CD4-positive, alpha-beta T cell (primary cell): ENCODE data around the gene FLNC. TPM values are rescaled to one million over a fixed set of nuclear protein-coding genes. Genes with fewer than 3 reads are reported as not detected.

Experiments used
- ATAC-seq: fragments of 200-7000 bp; cut with Tn5 transposase; one replicate; pipeline ENCODE4 v1.10.0; 2022; ENCODE audit warnings: mild to moderate bottlenecking; ENCODE audit not compliant: poor library complexity
- CTCF ChIA-PET: fragments of 350-600 bp; sonication (Branson Sonifier 250); formaldehyde crosslinking; loops from one replicate; lab custom pipeline; 2021; ENCODE audit warnings: antibody characterized with exemption, inconsistent platforms; lab: Charles Lee
- POLR2A ChIA-PET: fragments of 350-600 bp; sonication (Branson Sonifier 250); formaldehyde crosslinking; loops from one replicate; lab custom pipeline; 2021; ENCODE audit warnings: antibody characterized with exemption, inconsistent platforms; lab: Charles Lee
- DNase-seq, 14 experiments: peaks; one replicate each; pipeline ENCODE4 v3.0.0-alpha.2; 2013 to 2020; ENCODE audit warnings: mixed read lengths in 2 of 14
- H3K27ac ChIP-seq, 2 donors: one replicate each; pipeline versions ENCODE4 v1.5.1 to v1.7.0; 2013; ENCODE audit warnings: low read length in 2 of 2, low read depth in 1 of 2, mild to moderate bottlenecking in 1 of 2
- H3K27me3 ChIP-seq, 2 experiments: 1 replicate in 1 of 2; 2 replicates in 1 of 2; pipeline versions ENCODE4 v1.6.1 to v1.7.0; 2013; ENCODE audit warnings: low read length in 2 of 2, control low read depth in 1 of 2, mild to moderate bottlenecking in 1 of 2, moderate library complexity in 1 of 2; ENCODE audit not compliant: insufficient read depth in 2 of 2, control insufficient read depth in 1 of 2
- H3K36me3 ChIP-seq: one replicate; pipeline ENCODE4 v1.6.1; 2013; ENCODE audit warnings: low read length, control low read depth; ENCODE audit not compliant: insufficient read depth
- H3K4me1 ChIP-seq: one replicate; pipeline ENCODE4 v1.6.1; 2013; ENCODE audit warnings: low read length, control low read depth; ENCODE audit not compliant: insufficient read depth
- H3K4me3 ChIP-seq: one replicate; pipeline ENCODE4 v1.5.1; 2013; ENCODE audit warnings: mild to moderate bottlenecking, low read length, moderate library complexity
- H3K9me3 ChIP-seq, 2 experiments: 1 replicate in 1 of 2; 2 replicates in 1 of 2; pipeline versions ENCODE4 v1.6.1 to v1.7.0; 2013; ENCODE audit warnings: low read length in 2 of 2, mild to moderate bottlenecking in 2 of 2, control low read depth in 1 of 2, moderate library complexity in 1 of 2; ENCODE audit not compliant: control insufficient read depth in 1 of 2, insufficient read depth in 1 of 2
- H3K27ac Mint-ChIP-seq: one replicate; pipeline ENCODE4 v1.8.0; 2020; ENCODE audit warnings: mixed read lengths
- H3K27me3 Mint-ChIP-seq: one replicate; pipeline ENCODE4 v1.8.0; 2021; ENCODE audit warnings: mixed read lengths
- H3K36me3 Mint-ChIP-seq: one replicate; pipeline ENCODE4 v1.8.0; 2021; ENCODE audit warnings: low read depth, mixed read lengths
- H3K4me1 Mint-ChIP-seq: one replicate; pipeline ENCODE4 v1.8.0; 2021; ENCODE audit warnings: low read depth, mixed read lengths
- H3K4me3 Mint-ChIP-seq: one replicate; pipeline ENCODE4 v1.8.0; 2020; ENCODE audit warnings: mild to moderate bottlenecking, mixed read lengths
- H3K9me3 Mint-ChIP-seq: one replicate; pipeline ENCODE4 v1.8.0; 2020; ENCODE audit warnings: mixed read lengths
- CTCF ChIP-seq: fragments of 200-600 bp; IDR thresholded peaks from one replicate; pipeline ENCODE4 v1.8.0; 2022; ENCODE audit warnings: antibody characterized with exemption, mild to moderate bottlenecking
- intact Hi-C, 2 experiments: fragments of 100-400 bp; cut with DNase I in 1 of 2; cut with micrococcal nuclease in 1 of 2; formaldehyde crosslinking; loops; one replicate each; pipeline versions ENCODE4 v1.15.1 to v1.9.0; 2023 to 2025; cut with DNase I, micrococcal nuclease
- total RNA-seq, 174 experiments: library from RNA in 2 of 174; stranded (reverse) in 2 of 174; gene quantifications; one replicate each; pipeline ENCODE4 v1.2.3 and lab custom pipeline; 2021 to 2026

The FLNC gene
- total RNA-seq, 2 experiments from 2014 or later = 0.06 to 0.08 TPM

GRCh38 chr7:128838109-128838779, 8.0 kb downstream of the FLNC start:
- ChIA-PET CTCF (no interaction called here), POLR2A (no interaction called here)
- H3K4me3 Mint-ChIP-seq = no peak overlapping the region
- no peak for ATAC-seq
- peaks cover 9% of the 10 kb centered on the region for H3K4me1 ChIP-seq
- H3K36me3 Mint-ChIP-seq = no peaks in the 10 kb centered on the region
- no peaks in the 10 kb centered on the region for H3K27me3 ChIP-seq
- H3K9me3 Mint-ChIP-seq = no peaks in the 10 kb centered on the region
- intact Hi-C loops = no loop called here
- no peaks in the 10 kb centered on the region for H3K27me3 Mint-ChIP-seq
- no peaks in the 10 kb centered on the region for H3K9me3 ChIP-seq
- H3K27ac Mint-ChIP-seq = no peak overlapping the region
- no peak for DNase-seq
- H3K36me3 ChIP-seq = no peaks in the 10 kb centered on the region
- H3K4me1 Mint-ChIP-seq = no peaks in the 10 kb centered on the region
- H3K27ac ChIP-seq = no peak overlapping the region
- TF ChIP-seq CTCF = no peak
- no peak overlapping the region for H3K4me3 ChIP-seq

- H3K36me3 Mint-ChIP-seq = no peaks in the 10 kb centered on the region
- no peak overlapping the region for H3K4me3 ChIP-seq
- intact Hi-C loops = no loop called here
- no peak overlapping the region for H3K4me3 Mint-ChIP-seq
- ChIA-PET CTCF (no interaction called here), POLR2A (no interaction called here)
- H3K36me3 ChIP-seq = no peaks in the 10 kb centered on the region
- H3K4me1 ChIP-seq = peaks cover 9% of the 10 kb centered on the region
- H3K4me1 Mint-ChIP-seq = no peaks in the 10 kb centered on the region
- no peak overlapping the region for H3K27ac ChIP-seq
- H3K27ac Mint-ChIP-seq = no peak overlapping the region
- H3K27me3 ChIP-seq = no peaks in the 10 kb centered on the region
- ATAC-seq (no peak), DNase-seq (no peak)
- no peaks in the 10 kb centered on the region for H3K9me3 ChIP-seq
- TF ChIP-seq CTCF = no peak
- H3K9me3 Mint-ChIP-seq = no peaks in the 10 kb centered on the region
- no peaks in the 10 kb centered on the region for H3K27me3 Mint-ChIP-seq
These were observed 8.9 kb downstream of the FLNC start for GRCh38 chr7:128838981-128839731.

GRCh38 chr7:128839751-128840177, 9.6 kb downstream of the FLNC start:
- Mint-ChIP-seq H3K27me3 (no peaks in the 10 kb centered on the region), H3K4me3 (no peak overlapping the region), H3K27ac (no peak overlapping the region), H3K9me3 (no peaks in the 10 kb centered on the region), H3K4me1 (no peaks in the 10 kb centered on the region), H3K36me3 (no peaks in the 10 kb centered on the region)
- no peak overlapping the region for H3K4me3 ChIP-seq
- no peak for ATAC-seq
- TF ChIP-seq CTCF = no peak
- H3K9me3 ChIP-seq = no peaks in the 10 kb centered on the region
- no peaks in the 10 kb centered on the region for H3K36me3 ChIP-seq
- ChIA-PET CTCF (no interaction called here), POLR2A (no interaction called here)
- intact Hi-C loops = no loop called here
- H3K27me3 ChIP-seq = no peaks in the 10 kb centered on the region
- H3K4me1 ChIP-seq = peaks cover 9% of the 10 kb centered on the region
- no peak for DNase-seq
- H3K27ac ChIP-seq = no peak overlapping the region
